ENCODE results near the gene EMX1.

Gene EMX1

GRCh38 chr2:72943540-72944395 lies 26.4 kb downstream of the EMX1 start:
- no peak for DNase-seq (ENCODE audit: low spot score)

GRCh38 chr2:72944804-72945449 lies 27.6 kb downstream of the EMX1 start:
- DNase-seq (ENCODE audit: low spot score), result no peak

- DNase-seq (ENCODE audit: low spot score), result no peak
Measured at GRCh38 chr2:72945450-72946019, 28.2 kb downstream of the EMX1 start.

- DNase-seq (ENCODE audit: low spot score), result no peak
Measured at GRCh38 chr2:72946466-72946865, 29.1 kb downstream of the EMX1 start.

- DNase-seq (ENCODE audit: low spot score), result no peak
Measured at GRCh38 chr2:72947952-72948830, 30.9 kb downstream of the EMX1 start.

- no peak for DNase-seq (ENCODE audit: low spot score)
Measured at GRCh38 chr2:72949045-72949444, 31.7 kb downstream of the EMX1 start.

GRCh38 chr2:72949642-72950041 lies 32.3 kb downstream of the EMX1 start:
- DNase-seq (ENCODE audit: low spot score), result no peak

GRCh38 chr2:72950558-72951255 lies 33.4 kb downstream of the EMX1 start:
- no peak for DNase-seq (ENCODE audit: low spot score)

GRCh38 chr2:72951303-72952095 lies 34.2 kb downstream of the EMX1 start:
- no peak for DNase-seq (ENCODE audit: low spot score)

- no peak for DNase-seq (ENCODE audit: low spot score)
Measured at GRCh38 chr2:72952110-72952823, 34.9 kb downstream of the EMX1 start.

- no peak for DNase-seq (ENCODE audit: low spot score)
Measured at GRCh38 chr2:72952961-72953360, 35.6 kb downstream of the EMX1 start.

GRCh38 chr2:72953528-72953927 lies 36.2 kb downstream of the EMX1 start:
- no peak for DNase-seq (ENCODE audit: low spot score)

- DNase-seq (ENCODE audit: low spot score), result no peak
Measured at GRCh38 chr2:72953976-72954375, 36.7 kb downstream of the EMX1 start.

- DNase-seq (ENCODE audit: low spot score), result no peak
Measured at GRCh38 chr2:72954376-72955227, 37.3 kb downstream of the EMX1 start.

GRCh38 chr2:72955228-72956049 lies 38.1 kb downstream of the EMX1 start:
- no peak for DNase-seq (ENCODE audit: low spot score)

GRCh38 chr2:72956050-72956395 lies 38.7 kb downstream of the EMX1 start:
- DNase-seq (ENCODE audit: low spot score), result no peak

GRCh38 chr2:72956936-72957335 lies 39.6 kb downstream of the EMX1 start:
- no peak for DNase-seq (ENCODE audit: low spot score)

Data from hepatic stellate cell (primary cell).